Measurements from ENCODE around the gene GABRA4.

The GABRA4 gene

DNA sequence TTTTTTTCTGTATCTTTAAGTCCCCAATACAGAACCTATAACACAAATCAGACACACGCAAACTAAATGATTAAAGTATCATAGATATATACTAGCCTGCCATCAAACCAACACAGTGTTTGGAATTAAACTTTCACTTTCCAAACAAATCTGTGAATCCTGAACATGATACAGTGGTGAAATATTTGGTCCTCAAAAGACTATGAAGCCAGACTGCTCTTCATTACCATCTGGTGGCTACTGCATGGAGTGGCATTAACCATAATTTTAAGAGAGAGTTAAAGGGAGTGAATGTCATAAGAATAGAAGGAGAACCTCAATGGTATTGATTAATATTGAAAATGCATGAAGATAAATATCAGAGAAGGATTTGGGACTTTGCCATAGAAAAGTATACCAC lies 9.2 kb upstream of the GABRA4 start:
- Histone ChIP-seq H2AFZ (ENCODE audit: low read depth, low read length) (no peak overlapping the region), H3K27me3 (ENCODE audit: insufficient read depth, low read length) (no peaks in the 10 kb centered on the region), H3K36me3 (ENCODE audit: insufficient read depth, low read length) (no peaks in the 10 kb centered on the region), H3K4me3 (ENCODE audit: low read length) (no peak overlapping the region), H3K4me1 (ENCODE audit: insufficient read depth, low read length) (no peaks in the 10 kb centered on the region), H3K9me3 (ENCODE audit: low read length) (no peaks in the 10 kb centered on the region)

DNA sequence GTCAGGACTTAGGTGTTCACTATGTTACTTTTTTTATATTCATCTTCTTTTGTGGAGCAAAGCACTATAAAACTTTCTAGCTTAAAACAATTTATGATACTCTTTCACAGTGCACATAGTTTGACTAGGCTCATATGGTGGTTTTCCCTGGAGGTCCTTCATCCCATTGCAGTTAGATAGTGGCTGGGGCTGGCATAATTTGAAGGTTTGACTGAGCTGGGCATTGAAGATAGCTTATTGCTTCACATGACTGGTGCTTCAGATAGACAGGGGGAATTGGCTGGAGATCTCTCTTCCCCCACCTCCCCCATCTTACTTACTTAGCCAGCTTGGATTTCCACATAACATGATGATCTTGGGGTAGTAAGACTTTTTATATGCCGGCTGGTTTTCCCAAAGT lies 7.0 kb upstream of the GABRA4 start:
- Histone ChIP-seq H3K4me1 (ENCODE audit: insufficient read depth, low read length) (no peaks in the 10 kb centered on the region), H3K4me3 (ENCODE audit: low read length) (no peak overlapping the region), H3K36me3 (ENCODE audit: insufficient read depth, low read length) (no peaks in the 10 kb centered on the region), H2AFZ (ENCODE audit: low read depth, low read length) (no peak overlapping the region), H3K27me3 (ENCODE audit: insufficient read depth, low read length) (peaks cover under 1% of the 10 kb centered on the region), H3K9me3 (ENCODE audit: low read length) (no peaks in the 10 kb centered on the region)

DNA sequence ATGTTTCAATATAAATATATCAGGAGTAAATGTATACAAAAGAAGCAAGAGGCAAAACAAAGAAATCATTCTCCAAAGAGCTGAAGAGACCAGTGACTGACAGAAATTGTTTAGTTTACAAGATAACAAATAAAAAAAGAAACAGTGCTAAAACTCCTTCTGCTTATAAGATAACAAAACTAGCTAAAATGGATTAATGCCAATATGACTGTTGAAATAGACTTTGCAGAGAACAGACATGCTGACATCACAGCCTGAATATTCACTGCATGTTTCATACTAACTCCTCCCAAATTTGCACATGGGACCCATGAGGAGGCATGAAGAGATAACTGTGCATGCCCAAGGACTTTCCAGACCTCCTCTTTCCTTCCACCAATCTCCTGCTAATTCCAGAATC lies 6.2 kb upstream of the GABRA4 start:
- Histone ChIP-seq H2AFZ (ENCODE audit: low read depth, low read length) (no peak overlapping the region), H3K9me3 (ENCODE audit: low read length) (no peaks in the 10 kb centered on the region), H3K36me3 (ENCODE audit: insufficient read depth, low read length) (no peaks in the 10 kb centered on the region), H3K4me1 (ENCODE audit: insufficient read depth, low read length) (no peaks in the 10 kb centered on the region), H3K4me3 (ENCODE audit: low read length) (no peak overlapping the region), H3K27me3 (ENCODE audit: insufficient read depth, low read length) (peaks cover 8% of the 10 kb centered on the region)

DNA sequence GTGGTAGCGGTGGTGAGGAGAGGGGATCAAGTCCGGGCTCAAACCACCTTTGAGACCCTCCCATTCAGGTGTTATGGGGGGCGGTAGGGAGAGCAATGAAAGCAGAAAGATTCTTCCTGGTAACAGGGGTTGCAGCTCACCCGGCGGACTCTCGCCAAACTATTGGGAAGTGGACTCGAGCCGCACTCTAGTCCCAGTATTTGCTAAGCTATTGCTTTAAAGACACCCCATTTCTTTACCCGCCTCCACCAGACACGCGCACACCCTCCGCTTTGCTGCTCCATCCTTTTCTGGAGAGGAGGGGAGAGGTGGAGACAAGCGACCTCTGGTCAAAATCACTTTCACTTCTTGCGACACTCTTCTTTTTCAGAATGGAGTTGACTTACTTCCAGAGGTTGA lies 625 bp upstream of the GABRA4 start:
- H2AFZ ChIP-seq (ENCODE audit: low read depth, low read length), result no peak overlapping the region
- no peaks in the 10 kb centered on the region for H3K9me3 ChIP-seq (ENCODE audit: low read length)
- H3K36me3 ChIP-seq (ENCODE audit: insufficient read depth, low read length), result no peaks in the 10 kb centered on the region
- H3K4me1 ChIP-seq (ENCODE audit: insufficient read depth, low read length), result no peaks in the 10 kb centered on the region
- H3K27me3 ChIP-seq (ENCODE audit: insufficient read depth, low read length), result peaks cover 41% of the 10 kb centered on the region
- no peak overlapping the region for H3K4me3 ChIP-seq (ENCODE audit: low read length)

GRCh38 chr4:46992338-46992737 lies 1.0 kb downstream of the GABRA4 start:
- no peak overlapping the region for H2AFZ ChIP-seq (ENCODE audit: low read depth, low read length)
- no peak overlapping the region for H3K4me3 ChIP-seq (ENCODE audit: low read length)
- no peaks in the 10 kb centered on the region for H3K36me3 ChIP-seq (ENCODE audit: insufficient read depth, low read length)
- H3K4me1 ChIP-seq (ENCODE audit: insufficient read depth, low read length), result no peaks in the 10 kb centered on the region
- H3K9me3 ChIP-seq (ENCODE audit: low read length), result no peaks in the 10 kb centered on the region
- peaks cover 41% of the 10 kb centered on the region for H3K27me3 ChIP-seq (ENCODE audit: insufficient read depth, low read length)

- Histone ChIP-seq H3K9me3 (ENCODE audit: low read length) (no peaks in the 10 kb centered on the region), H3K36me3 (ENCODE audit: insufficient read depth, low read length) (no peaks in the 10 kb centered on the region), H3K4me3 (ENCODE audit: low read length) (no peak overlapping the region), H2AFZ (ENCODE audit: low read depth, low read length) (no peak overlapping the region), H3K27me3 (ENCODE audit: insufficient read depth, low read length) (peaks cover 8% of the 10 kb centered on the region), H3K4me1 (ENCODE audit: insufficient read depth, low read length) (no peaks in the 10 kb centered on the region)
These were observed 6.3 kb downstream of the GABRA4 start for GRCh38 chr4:46986922-46987638.

GRCh38 chr4:46984781-46985180 lies 8.6 kb downstream of the GABRA4 start:
- no peaks in the 10 kb centered on the region for H3K9me3 ChIP-seq (ENCODE audit: low read length)
- no peaks in the 10 kb centered on the region for H3K27me3 ChIP-seq (ENCODE audit: insufficient read depth, low read length)
- no peak overlapping the region for H3K4me3 ChIP-seq (ENCODE audit: low read length)
- H3K4me1 ChIP-seq (ENCODE audit: insufficient read depth, low read length), result no peaks in the 10 kb centered on the region
- no peak overlapping the region for H2AFZ ChIP-seq (ENCODE audit: low read depth, low read length)
- H3K36me3 ChIP-seq (ENCODE audit: insufficient read depth, low read length), result no peaks in the 10 kb centered on the region

- Histone ChIP-seq H3K4me3 (ENCODE audit: low read length) (no peak overlapping the region), H2AFZ (ENCODE audit: low read depth, low read length) (no peak overlapping the region), H3K36me3 (ENCODE audit: insufficient read depth, low read length) (no peaks in the 10 kb centered on the region), H3K4me1 (ENCODE audit: insufficient read depth, low read length) (no peaks in the 10 kb centered on the region), H3K9me3 (ENCODE audit: low read length) (no peaks in the 10 kb centered on the region), H3K27me3 (ENCODE audit: insufficient read depth, low read length) (no peaks in the 10 kb centered on the region)
These were observed 12.5 kb downstream of the GABRA4 start for GRCh38 chr4:46980851-46981250.

- Histone ChIP-seq H3K4me3 (ENCODE audit: low read length) (no peak overlapping the region), H3K9me3 (ENCODE audit: low read length) (no peaks in the 10 kb centered on the region), H3K36me3 (ENCODE audit: insufficient read depth, low read length) (no peaks in the 10 kb centered on the region), H3K4me1 (ENCODE audit: insufficient read depth, low read length) (no peaks in the 10 kb centered on the region), H3K27me3 (ENCODE audit: insufficient read depth, low read length) (no peaks in the 10 kb centered on the region), H2AFZ (ENCODE audit: low read depth, low read length) (no peak overlapping the region)
These were observed 13.7 kb downstream of the GABRA4 start for GRCh38 chr4:46979726-46980125.

- no peaks in the 10 kb centered on the region for H3K4me1 ChIP-seq (ENCODE audit: insufficient read depth, low read length)
- no peaks in the 10 kb centered on the region for H3K9me3 ChIP-seq (ENCODE audit: low read length)
- H3K27me3 ChIP-seq (ENCODE audit: insufficient read depth, low read length), result no peaks in the 10 kb centered on the region
- H3K36me3 ChIP-seq (ENCODE audit: insufficient read depth, low read length), result no peaks in the 10 kb centered on the region
- H3K4me3 ChIP-seq (ENCODE audit: low read length), result no peak overlapping the region
- no peak overlapping the region for H2AFZ ChIP-seq (ENCODE audit: low read depth, low read length)
These were observed 14.1 kb downstream of the GABRA4 start for GRCh38 chr4:46979283-46979682.

DNA sequence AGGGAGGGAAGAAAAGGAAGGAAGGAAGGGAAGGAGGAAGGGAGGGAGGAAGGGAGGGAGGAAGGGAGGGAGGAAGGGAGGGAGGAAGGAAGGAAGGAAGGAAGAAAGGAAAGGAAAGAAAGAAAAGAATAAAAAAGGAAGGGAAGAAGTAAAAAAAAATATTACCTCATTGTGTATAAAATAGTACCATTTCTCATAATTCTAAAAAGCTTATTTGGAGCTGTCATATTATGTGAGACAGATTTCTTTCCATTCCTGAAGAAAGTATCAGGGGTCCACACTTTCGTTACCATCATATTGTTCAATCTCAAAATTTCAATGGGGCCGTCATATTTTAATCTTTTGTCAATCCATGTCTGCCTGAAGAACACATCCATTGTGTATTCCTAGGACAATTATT lies 16.1 kb downstream of the GABRA4 start:
- Histone ChIP-seq H3K4me3 (ENCODE audit: low read length) (no peak overlapping the region), H3K36me3 (ENCODE audit: insufficient read depth, low read length) (no peaks in the 10 kb centered on the region), H2AFZ (ENCODE audit: low read depth, low read length) (no peak overlapping the region), H3K27me3 (ENCODE audit: insufficient read depth, low read length) (no peaks in the 10 kb centered on the region), H3K4me1 (ENCODE audit: insufficient read depth, low read length) (no peaks in the 10 kb centered on the region), H3K9me3 (ENCODE audit: low read length) (no peaks in the 10 kb centered on the region)

- Histone ChIP-seq H3K36me3 (ENCODE audit: insufficient read depth, low read length) (no peaks in the 10 kb centered on the region), H3K9me3 (ENCODE audit: low read length) (no peaks in the 10 kb centered on the region), H3K4me3 (ENCODE audit: low read length) (no peak overlapping the region), H3K4me1 (ENCODE audit: insufficient read depth, low read length) (no peaks in the 10 kb centered on the region), H3K27me3 (ENCODE audit: insufficient read depth, low read length) (no peaks in the 10 kb centered on the region), H2AFZ (ENCODE audit: low read depth, low read length) (no peak overlapping the region)
These were observed 17.4 kb downstream of the GABRA4 start for GRCh38 chr4:46975812-46976553.

GRCh38 chr4:46974891-46975543 lies 18.4 kb downstream of the GABRA4 start:
- Histone ChIP-seq H3K4me1 (ENCODE audit: insufficient read depth, low read length) (no peaks in the 10 kb centered on the region), H3K4me3 (ENCODE audit: low read length) (no peak overlapping the region), H2AFZ (ENCODE audit: low read depth, low read length) (no peak overlapping the region), H3K9me3 (ENCODE audit: low read length) (no peaks in the 10 kb centered on the region), H3K27me3 (ENCODE audit: insufficient read depth, low read length) (no peaks in the 10 kb centered on the region), H3K36me3 (ENCODE audit: insufficient read depth, low read length) (no peaks in the 10 kb centered on the region)
